ENCODE results near the gene FOXL2. TPM values are rescaled to one million over a fixed set of nuclear protein-coding genes. Genes with fewer than 3 reads are reported as not detected.
A peak's percentile ranks its signal among the peaks of the same experiment; 100 is the strongest.
"Not testable (repeated sequence)": the region's sequence is repeated elsewhere in the genome, so short reads cannot be mapped to it uniquely, and the experiment has no call there.

Gene FOXL2
- total RNA-seq, 1 experiment from 2014 or later, result not detected

- H3K4me3 ChIP-seq (ENCODE audit: low read length), result no peak overlapping the region
- intact Hi-C loops (cut with micrococcal nuclease), result no loop called here
- no peaks in the 10 kb centered on the region for H3K79me2 ChIP-seq (ENCODE audit: low read length)
- H3K9me2 ChIP-seq (replicated peaks; ENCODE audit: low read length), result no peaks in the 10 kb centered on the region
- no peaks in the 10 kb centered on the region for H3K4me1 ChIP-seq (ENCODE audit: insufficient read depth, low read length)
- CTCF ChIA-PET, result no interaction called here
- H3K27me3 ChIP-seq (ENCODE audit: low read length), result no peaks in the 10 kb centered on the region
- no peaks in the 10 kb centered on the region for H4K20me1 ChIP-seq (ENCODE audit: low read length)
- ATAC-seq (no peak), DNase-seq (no peak)
- no peaks in the 10 kb centered on the region for H3K36me3 ChIP-seq (ENCODE audit: low read depth, low read length)
- no peak for TF ChIP-seq CTCF (conservative IDR thresholded peaks at IDR 0.05; ENCODE audit: low read depth, low read length)
- no peak for TF ChIP-seq EZH2 (IDR thresholded peaks at IDR 0.05; ENCODE audit: low read length, unreplicated experiment)
- TF ChIP-seq EZH2phosphoT487 (IDR thresholded peaks at IDR 0.05; ENCODE audit: borderline replicate concordance, low read length), result no peak
- BruUV-seq (replicated peaks), result no TSS peak
- POLR2A ChIA-PET (ENCODE audit: unreplicated experiment), result no interaction called here
- H3K9ac ChIP-seq (ENCODE audit: low read length), result no peak overlapping the region
- no peak overlapping the region for H2AFZ ChIP-seq (ENCODE audit: low read length)
- H3K9me3 ChIP-seq (ENCODE audit: low read length), result no peaks in the 10 kb centered on the region
- H3F3A ChIP-seq (ENCODE audit: low read length, unreplicated experiment), result no peaks in the 10 kb centered on the region
- no peak overlapping the region for H3K4me2 ChIP-seq (ENCODE audit: low read length)
- H3K27ac ChIP-seq (ENCODE audit: low read length), result no peak overlapping the region
Observed at GRCh38 chr3:138928727-138929372, 18.1 kb downstream of the FOXL2 start.

GRCh38 chr3:138923531-138923994, 23.4 kb downstream of the FOXL2 start:
- Histone ChIP-seq H3K4me3 (ENCODE audit: low read length) (0 out of 2 replicates have a peak overlapping the region, but pooled peaks have one; percentile 30), H3F3A (ENCODE audit: low read length, unreplicated experiment) (no peaks in the 10 kb centered on the region), H3K9me2 (replicated peaks; ENCODE audit: low read length) (no peaks in the 10 kb centered on the region), H2AFZ (ENCODE audit: low read length) (peak overlapping the region; percentile 71; the same call in 1 of the 2 replicates), H4K20me1 (ENCODE audit: low read length) (no peaks in the 10 kb centered on the region), H3K9ac (ENCODE audit: low read length) (no peak overlapping the region), H3K9me3 (ENCODE audit: low read length) (no peaks in the 10 kb centered on the region), H3K36me3 (ENCODE audit: low read depth, low read length) (no peaks in the 10 kb centered on the region), H3K4me2 (ENCODE audit: low read length) (peak overlapping the region; percentile 68), H3K27ac (ENCODE audit: low read length) (no peak overlapping the region), H3K27me3 (ENCODE audit: low read length) (no peaks in the 10 kb centered on the region), H3K4me1 (ENCODE audit: insufficient read depth, low read length) (peaks cover 17% of the 10 kb centered on the region), H3K79me2 (ENCODE audit: low read length) (no peaks in the 10 kb centered on the region)
- no peak for TF ChIP-seq EZH2phosphoT487 (IDR thresholded peaks at IDR 0.05; ENCODE audit: borderline replicate concordance, low read length)
- peak; percentile 82 for TF ChIP-seq CTCF (conservative IDR thresholded peaks at IDR 0.05; ENCODE audit: low read depth, low read length)
- ATAC-seq (peak; percentile 47), DNase-seq (peak; percentile 88)
- intact Hi-C loops (cut with micrococcal nuclease), result loop anchor here (2.0 to 5.0 kb wide), 6 partner anchors 159 to 591 kb away; no protein-coding TSS in a partner anchor
- no TSS peak for BruUV-seq (replicated peaks)
- POLR2A ChIA-PET (ENCODE audit: unreplicated experiment), result interaction anchor here (0.7 kb wide), 1 partner anchor 397 kb away, joined by 4 read pairs; no protein-coding TSS in a partner anchor
- CTCF ChIA-PET, result interaction anchor here (0.6 to 2.9 kb wide), 7 partner anchors 9 to 506 kb away, joined by 3 to 18 read pairs (median 4); partner anchors contain the start of gene CEP70

- intact Hi-C loops (cut with micrococcal nuclease), result loop anchor here (1.0 to 5.0 kb wide), 7 partner anchors 158 to 590 kb away; partner anchors contain the start of gene CEP70
- DNase-seq (peak; percentile 33), ATAC-seq (peak; percentile 8; the same call in 1 of the 2 replicates)
- peak overlapping the region; percentile 78 for H3K4me2 ChIP-seq (ENCODE audit: low read length)
- H3K27me3 ChIP-seq (ENCODE audit: low read length); H3K9ac ChIP-seq (ENCODE audit: low read length); H3K79me2 ChIP-seq (ENCODE audit: low read length); H3K36me3 ChIP-seq (ENCODE audit: low read depth, low read length); H3F3A ChIP-seq (ENCODE audit: low read length, unreplicated experiment); H3K9me2 ChIP-seq (replicated peaks; ENCODE audit: low read length); H2AFZ ChIP-seq (ENCODE audit: low read length); H3K9me3 ChIP-seq (ENCODE audit: low read length); H4K20me1 ChIP-seq (ENCODE audit: low read length); BruUV-seq (replicated peaks): not testable (repeated sequence)
- peak; percentile 30; the same call in 1 of the 2 replicates for TF ChIP-seq CTCF (conservative IDR thresholded peaks at IDR 0.05; ENCODE audit: low read depth, low read length)
- ChIA-PET POLR2A (ENCODE audit: unreplicated experiment) (interaction anchor here (0.6 kb wide), 2 partner anchors 313 to 428 kb away, joined by 3 to 5 read pairs; no protein-coding TSS in a partner anchor), CTCF (interaction anchor here (0.6 to 2.9 kb wide), 3 partner anchors 61 to 457 kb away, joined by 3 to 18 read pairs (median 5); partner anchors contain the start of gene CEP70)
- H3K27ac ChIP-seq (ENCODE audit: low read length), result peak overlapping the region; percentile 46
- peak overlapping the region; percentile 33; the same call in 1 of the 2 replicates for H3K4me3 ChIP-seq (ENCODE audit: low read length)
- peaks cover 17% of the 10 kb centered on the region for H3K4me1 ChIP-seq (ENCODE audit: insufficient read depth, low read length)
Observed at GRCh38 chr3:138922400-138922799, 24.5 kb downstream of the FOXL2 start.

All from PC-3 (cell line).